T-helper 9 cell (primary cell): ENCODE data around the gene MAPK6.
A peak's percentile ranks its signal among the peaks of the same experiment; 100 is the strongest.
"Not testable (repeated sequence)": the region's sequence is repeated elsewhere in the genome, so short reads cannot be mapped to it uniquely, and the experiment has no call there.

Experiments
- DNase-seq: peaks from one replicate; pipeline ENCODE4 v3.0.0-alpha.2; 2020

MAPK6 gene

DNA sequence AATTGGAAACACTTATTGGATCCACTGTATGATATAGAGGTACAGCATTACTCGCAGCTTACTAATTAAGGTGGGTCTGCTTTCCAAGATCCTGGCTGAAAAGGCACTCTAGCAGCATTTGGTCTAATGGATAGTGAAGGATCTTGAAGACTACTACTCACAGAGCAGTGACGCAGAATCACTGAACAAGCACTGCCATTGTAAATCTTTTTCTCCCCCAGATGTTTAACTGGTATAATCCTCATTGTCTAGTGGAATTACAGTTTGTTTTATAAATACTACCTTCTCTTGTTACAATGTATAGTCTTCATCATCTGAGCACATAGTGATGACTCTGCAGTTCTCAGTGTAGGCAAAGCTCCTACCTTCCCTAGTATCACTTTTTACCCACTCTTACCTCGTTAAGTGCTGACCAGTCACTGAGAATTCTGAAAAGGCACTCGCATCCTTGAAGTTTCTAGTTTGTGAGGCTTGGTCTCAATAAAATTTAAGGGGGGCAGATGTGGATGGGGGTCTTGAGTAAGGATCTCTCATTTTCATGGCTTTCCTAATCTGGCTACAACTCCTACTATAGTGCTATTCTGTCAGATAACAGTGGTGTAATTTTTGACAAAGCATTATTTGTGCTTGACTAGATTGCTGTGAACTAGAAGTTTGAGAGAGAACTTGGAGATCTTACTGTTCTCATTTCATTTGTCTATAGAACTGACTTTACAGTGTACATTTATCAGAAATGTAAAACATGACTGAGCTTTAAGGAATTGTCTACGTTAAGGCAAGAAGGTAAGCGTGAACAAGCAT is 23.2 kb downstream of the MAPK6 start:
- no peak for DNase-seq

DNA sequence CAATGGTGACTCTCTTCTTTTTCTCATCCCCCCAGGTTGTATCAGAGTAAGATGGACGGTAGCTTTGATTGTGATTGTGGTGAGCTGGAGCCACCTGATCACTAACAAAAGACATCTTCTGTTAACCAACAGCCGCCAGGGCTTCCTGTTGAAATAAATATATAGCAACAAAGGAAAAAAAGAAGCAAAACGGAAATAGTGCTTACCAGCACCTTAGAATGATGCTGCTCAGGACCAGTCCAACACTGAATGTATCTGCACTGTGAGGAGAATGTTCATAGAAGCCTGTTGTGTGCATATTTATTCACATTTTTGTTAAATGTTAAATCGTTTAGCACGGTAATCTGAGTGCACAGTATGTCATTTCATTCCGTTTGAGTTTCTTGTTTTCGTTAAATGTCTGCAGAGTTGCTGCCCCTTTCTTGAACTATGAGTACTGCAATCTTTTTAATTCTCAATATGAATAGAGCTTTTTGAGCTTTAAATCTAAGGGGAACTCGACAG is 26.8 kb downstream of the MAPK6 start:
- peak; percentile 8 for DNase-seq

DNA sequence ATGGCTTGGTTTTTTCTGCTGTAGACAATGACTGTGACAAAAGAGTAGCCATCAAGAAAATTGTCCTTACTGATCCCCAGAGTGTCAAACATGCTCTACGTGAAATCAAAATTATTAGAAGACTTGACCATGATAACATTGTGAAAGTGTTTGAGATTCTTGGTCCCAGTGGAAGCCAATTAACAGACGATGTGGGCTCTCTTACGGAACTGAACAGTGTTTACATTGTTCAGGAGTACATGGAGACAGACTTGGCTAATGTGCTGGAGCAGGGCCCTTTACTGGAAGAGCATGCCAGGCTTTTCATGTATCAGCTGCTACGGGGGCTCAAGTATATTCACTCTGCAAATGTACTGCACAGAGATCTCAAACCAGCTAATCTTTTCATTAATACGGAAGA is 27.5 kb downstream of the MAPK6 start:
- DNase-seq, result not testable (repeated sequence)

DNA sequence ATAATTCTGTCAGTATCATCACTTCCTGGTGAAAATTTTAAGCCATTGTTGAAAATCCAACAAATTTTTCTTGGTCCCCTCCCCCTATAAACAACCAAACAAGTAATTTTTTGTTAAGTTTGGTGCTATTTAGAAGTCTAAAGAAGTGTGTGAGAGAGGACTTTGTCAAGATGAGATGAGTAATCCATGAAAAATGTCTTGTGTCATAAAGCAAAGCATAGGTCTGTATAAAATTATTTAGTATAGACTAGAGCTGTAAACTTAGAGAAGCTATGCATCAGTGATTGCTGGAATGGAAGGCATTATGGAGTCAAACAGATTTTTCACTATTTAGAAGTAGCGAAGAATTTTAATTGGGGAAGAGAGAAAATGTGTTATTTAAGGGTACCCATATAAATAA is 31.4 kb downstream of the MAPK6 start:
- DNase-seq, result no peak

DNA sequence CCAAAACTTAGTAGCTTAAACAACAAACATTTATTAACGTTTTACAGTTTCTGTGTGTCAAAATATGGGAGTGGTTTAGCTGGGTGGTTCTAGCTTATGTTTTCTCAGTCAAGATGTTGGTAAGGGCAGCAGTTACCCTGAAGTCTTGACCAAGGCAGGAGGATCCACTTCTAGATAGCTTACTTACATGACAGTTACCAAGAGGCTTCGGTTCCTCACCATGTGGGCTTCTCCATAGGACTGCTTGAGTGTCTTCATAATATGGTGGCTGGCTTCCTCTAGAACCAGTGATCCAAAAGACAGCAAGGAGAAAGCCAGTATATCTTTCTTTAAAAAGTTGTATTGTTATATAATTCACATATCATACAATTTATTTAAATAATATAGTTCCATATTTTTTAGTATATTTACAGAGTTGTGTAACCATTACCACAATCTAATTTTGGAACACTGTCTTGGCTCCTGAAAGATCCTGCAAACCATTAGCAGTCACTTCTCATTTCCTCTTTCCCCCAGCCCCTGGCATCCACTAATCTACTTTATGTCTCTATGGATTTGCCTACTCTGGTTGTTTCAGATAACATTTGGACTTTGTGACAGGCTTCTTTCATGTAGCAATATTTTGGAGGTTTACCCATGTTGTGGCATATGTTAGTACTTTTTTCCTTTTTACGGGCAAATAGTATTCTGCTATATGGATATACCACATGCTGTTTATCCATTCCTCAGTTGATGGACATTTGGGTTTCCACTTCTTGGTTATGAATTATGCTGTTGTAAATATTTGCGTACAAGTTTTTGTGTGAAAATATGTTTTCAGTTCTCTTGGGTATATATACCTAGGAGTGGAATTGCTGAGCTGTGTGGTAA is 33.3 kb downstream of the MAPK6 start:
- DNase-seq, result no peak

DNA sequence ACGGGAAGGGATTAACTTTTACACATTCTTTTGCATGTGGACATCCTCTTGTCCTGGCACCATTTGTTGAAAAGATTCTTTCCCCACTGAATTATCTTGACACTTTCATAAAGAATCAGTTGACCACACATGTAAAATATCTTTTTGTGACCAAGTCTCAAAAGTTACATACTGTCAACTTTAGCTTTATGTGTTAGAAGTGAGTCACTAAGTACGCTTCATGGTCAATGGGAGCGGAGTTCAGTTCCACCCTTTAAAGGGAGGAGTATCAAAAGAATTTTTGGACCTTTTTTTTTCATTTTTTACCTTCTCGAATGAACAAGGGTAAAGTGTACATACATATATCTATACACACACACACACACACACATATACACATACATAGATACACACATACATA is 35.4 kb downstream of the MAPK6 start:
- no peak for DNase-seq

DNA sequence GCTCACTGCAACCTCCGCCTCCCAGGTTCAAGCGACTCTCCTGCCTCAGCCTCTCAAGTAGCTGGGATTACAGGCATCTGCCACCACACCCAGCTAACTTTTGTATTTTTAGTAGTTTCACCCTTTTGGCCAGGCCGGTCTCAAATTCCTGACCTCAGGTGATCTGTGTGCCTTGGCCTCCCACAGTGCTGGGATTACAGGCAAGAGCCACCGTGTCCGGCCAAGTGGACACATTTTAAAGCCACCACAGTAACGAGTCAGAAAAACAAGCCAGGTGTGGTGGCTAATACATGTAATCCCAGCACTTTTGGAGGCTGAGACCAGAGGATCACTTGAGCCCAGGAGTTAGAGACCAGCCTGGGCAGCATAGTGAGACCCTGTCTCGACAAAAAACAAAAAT is 35.8 kb downstream of the MAPK6 start:
- DNase-seq, result not testable (repeated sequence)

DNA sequence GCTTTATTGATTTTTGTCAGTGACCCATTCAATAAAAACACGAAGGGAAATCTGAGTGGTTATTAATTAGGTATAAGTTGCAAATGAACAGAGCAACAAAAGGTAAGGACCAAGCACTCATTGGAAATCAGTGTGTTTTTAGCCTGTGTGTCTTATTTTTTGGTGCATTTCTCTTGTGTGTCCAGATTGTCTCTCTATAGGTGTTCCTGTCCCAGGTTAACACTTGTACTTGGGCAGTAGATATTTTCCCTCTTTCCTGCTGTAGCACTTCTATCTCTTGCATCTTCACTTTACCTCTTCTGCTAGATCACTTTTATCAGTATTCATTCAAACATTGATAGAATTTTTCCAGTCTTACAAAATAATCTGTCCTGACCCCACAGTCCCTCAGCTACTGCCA is 37.0 kb downstream of the MAPK6 start:
- no peak for DNase-seq

DNA sequence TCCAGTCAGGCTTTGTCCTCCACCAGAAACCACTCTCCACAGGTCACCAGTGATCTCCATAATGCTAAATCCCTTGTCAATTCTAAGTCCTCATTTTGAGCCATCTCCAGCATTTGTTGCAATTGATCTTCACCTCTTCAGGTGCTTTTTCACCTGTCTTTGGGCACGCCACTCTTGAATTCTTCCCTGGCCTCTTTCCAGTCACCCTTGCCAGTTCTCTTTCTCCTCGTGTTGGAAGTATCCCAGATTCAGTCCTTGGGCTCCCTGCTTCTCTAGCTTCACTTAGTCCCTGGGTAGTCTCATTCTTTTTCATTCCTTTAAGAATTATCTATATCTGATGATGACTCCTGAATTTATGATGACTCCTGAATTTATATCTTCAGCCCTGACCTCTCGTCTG is 37.5 kb downstream of the MAPK6 start:
- DNase-seq, result no peak

DNA sequence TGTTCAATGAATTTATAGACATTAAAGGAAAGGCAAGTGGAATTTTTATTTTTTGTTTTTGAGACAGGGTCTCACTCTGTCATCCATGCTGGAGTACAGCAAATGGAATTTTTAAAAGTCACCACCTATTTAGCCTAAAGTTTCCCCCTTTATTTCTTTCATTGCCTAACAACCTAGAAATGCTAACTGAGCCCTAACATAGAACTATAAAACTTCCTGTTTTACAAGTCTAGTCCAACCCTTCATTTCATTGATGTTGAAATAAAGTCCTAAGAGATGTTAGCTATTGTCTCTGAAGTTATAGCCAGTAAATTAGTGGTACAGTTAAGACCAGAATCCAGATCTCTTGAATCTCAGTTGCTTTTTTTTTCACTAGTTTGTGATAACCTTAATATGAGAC is 39.0 kb downstream of the MAPK6 start:
- no peak for DNase-seq

DNA sequence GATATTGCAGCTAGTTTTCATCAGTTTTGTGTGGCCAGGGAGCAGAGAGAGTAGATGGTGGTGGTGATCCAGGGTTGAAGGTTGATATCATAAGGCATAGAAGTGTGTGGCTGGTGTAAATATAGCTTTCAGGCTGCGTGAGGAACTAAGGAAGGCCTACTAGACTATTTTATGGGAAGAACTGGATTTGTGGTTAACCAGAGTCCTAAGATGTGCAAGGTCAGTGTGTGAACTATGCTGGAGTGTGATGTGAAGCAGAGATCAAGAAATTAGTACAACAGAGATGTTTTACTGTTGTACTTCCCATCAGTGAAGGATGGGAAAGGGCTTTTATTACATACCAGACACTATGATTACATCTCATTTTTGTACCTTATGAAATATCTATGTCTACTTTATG is 41.5 kb downstream of the MAPK6 start:
- DNase-seq, result no peak

DNA sequence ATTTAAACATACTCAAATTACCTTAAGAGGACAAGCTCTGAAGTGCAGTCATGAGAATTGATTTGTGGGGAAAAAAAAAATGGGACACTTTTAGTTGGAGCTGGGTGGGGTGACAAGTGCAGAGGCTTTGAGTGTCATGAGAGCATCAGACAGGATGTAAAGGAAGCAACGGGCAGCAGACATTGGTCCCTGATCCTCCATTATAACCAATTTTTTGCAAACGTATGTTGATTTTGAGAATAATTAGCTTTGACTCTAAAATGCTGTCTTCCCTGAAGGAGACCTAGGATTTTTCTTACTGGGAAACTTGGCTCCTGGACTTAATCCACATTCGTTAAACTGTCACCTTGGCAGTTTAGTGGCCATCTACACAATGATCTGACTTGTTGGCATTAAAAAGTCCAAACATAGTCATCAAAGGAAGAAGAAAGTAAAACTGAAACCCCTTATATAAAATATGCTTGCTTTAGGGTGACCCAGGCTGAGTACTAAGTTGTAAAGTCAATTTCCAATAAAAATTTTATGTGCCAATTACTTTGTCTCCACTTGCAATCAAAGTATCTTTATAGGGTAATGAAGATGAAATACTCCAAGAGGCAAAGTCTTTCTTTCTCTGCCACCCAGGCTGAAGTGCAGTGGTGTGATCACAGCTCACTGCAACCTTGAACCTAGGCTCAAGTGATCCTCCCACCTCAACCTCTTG is 48.0 kb downstream of the MAPK6 start:
- DNase-seq, result no peak

DNA sequence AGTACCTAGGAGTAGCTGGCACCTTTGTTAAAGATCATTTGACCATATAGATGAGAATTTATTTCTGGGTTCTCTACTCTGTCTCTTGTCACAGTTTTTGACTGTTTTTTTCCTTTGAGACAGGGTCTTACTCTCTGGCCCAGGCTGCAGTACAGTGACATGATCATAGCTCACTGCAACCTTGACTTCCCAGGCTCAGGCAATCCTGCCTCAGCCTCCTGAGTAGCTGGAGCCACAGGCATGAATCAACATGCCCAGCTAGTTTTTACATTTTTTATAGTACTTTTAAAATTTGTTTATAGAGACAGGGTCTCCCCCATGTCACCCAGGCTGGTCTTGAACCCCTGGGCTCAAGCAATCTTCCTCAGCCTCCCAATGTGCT is 48.5 kb downstream of the MAPK6 start:
- DNase-seq, result no peak

DNA sequence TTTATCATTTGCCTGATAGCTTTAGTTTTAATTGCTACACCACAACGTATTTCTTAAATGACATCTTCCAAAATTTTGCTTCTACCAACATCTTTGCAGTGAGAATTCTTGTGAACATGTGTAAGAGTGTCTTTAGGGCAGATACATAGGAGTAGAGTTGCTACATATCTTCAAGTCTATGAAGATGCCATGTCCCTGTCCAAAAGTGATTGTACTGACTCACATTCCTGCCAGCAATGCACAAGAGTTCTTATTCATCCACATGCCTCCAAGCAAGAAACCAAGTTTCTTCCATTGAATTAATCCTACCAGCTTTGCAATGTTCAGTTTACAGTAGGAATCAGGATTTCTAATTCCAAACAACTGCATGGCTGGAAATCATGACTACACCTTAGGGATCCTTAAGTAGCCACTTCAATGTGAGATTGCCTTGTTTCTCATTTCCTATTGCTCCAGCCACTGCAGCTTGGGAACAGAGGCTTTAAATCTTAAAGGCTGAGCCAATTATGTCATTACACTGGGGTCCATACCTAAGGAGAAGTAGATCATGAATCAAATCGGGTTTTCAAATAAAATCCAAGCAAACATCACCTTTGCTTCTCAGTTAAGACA is 49.1 kb downstream of the MAPK6 start:
- DNase-seq, result no peak

DNA sequence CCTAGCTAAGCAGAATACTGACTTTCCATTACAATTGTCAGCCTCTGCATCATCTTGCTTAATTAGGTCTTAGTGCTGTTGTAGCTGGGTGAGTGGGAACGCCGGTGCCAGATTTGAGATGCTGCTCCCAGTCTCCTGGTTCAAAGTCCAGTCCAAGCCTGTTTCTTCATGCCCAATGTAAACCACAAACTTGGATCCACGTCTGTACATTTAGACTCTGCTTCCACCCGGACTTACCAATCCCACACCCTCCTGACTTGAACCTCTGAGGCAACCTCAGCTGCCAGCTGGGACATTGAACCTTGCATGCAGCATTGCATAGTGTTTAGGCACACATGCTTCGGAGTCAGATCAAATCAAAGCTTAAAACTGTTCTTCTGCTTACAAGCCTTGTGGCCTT is 50.5 kb downstream of the MAPK6 start:
- no peak for DNase-seq

DNA sequence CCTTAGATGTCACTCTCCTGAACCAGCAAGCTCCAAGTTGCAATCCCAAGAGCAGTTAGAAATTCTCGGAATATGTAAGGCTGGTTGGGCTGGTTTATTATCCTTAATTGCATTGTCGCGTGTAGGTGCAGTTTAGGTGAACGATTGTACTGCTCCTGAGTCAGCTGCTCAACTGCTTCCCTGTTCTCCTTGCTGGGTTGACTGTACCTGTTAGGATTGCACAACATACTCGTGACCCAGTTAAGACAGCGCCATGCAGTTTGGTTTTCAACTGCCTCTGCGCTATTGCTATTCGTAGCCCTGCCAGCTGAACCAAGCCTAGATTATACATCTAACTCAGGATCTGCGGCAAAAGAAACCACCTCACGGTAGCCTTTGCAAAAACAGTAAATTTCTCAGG is 52.6 kb downstream of the MAPK6 start:
- no peak for DNase-seq

DNA sequence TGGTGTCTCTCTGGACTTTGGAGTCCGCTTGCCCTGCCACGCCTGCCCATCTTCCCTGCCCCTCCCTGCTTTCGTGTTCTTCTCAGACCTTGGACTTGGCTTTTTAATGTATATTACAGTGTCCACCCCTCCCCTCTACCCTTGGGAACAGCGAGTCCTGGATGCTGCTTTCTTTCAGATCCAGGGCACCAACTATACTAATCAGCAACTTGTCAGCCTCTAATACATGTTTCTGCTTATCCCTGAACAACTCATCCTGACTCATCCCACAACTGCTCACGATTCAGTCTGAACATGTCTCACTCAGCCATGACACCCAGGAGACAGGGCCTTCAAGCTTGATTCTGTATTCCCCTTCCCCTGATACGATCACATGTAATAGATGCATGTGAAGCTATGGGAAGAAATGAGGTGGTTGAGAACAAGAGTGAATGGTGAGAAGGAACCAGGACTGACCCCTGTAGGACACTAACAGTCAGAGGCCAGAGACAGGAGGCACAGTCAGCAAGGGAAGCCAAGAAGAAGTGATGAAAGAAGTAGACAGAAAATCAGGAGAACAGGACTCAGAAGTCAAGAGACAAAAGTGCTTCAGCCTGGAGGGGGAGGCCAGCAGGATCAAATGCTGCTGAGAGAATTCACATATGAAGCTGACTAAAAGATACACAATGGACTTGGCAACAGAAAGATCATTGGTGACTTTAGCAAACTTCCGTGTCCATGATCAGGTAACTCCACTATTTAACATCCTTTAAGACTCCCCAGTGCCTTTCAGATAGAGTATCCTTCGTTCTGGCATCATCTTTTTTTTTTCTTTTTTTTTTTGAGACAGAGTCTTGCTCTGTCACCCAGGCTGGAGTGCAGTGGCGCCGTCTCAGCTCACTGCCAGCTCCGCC is 58.1 kb downstream of the MAPK6 start:
- DNase-seq, result no peak

DNA sequence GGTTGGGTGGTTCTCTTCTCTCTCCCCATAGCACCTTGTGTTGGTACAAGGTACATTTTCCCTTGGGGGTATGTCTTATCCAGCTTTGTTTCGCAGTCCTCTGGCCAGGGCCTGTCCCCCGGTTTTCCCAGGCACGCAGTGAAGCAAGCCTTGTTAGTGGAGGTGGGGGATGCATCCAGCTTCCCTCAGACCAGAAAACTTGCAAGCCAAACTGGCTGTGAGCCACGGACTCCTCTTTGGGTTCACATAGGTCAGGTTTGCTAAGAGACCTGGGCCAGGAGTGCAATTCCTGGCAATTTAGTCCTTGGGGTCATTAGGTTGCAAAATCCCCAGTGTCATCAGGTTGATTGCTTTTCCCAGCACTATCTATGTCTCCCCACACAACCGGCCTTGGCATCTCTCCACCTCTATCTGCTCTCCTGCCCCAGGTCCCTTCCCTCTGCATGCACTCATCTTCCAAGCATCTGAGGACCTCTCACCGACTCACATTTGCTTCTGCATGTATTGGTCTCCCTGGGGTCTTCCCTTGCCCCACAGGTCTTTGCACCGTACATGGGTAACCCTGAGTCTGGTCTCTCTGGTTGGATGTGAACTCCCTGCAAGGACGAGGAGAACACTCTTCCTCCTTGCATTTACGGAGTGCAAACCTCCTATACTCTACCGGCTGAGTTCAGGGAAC is 59.3 kb downstream of the MAPK6 start:
- no peak for DNase-seq

DNA sequence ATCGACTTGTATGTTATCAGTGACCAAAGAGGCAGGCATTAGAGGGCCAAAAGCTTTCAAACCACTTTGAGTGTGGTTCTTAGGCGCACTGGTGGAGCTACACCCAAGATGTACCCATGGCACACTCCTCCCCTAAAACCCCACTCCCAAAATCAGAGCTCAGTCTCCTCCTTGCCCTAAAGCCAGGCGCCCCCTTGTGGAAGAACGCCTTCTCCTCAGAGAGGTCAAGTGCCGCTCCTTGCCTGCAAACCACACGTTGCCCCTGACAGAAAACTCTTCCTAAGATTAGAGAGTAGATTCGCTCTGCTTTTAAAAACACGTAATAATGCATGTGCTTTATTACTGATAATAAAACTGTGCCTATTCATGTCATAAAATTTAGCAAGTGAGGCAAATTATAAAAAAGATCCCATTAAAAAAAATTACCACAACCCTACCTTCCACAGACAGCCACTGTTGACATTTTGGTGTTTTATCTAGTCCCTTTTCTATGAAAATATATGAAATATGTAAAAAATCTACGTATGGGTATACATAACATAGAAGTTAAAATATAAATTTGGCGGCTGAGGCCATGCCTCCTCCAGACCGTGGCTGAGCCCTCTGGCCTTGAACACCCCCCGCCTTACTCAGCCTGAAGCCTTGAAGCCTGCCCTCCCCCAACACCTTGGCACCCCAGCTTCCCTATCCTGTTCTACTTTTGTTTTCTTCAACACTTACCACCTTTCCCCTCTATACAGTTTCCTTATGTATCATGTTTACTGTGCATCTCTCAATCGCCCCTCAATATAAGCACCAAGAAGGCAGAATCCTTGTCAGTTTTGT is 60.1 kb downstream of the MAPK6 start:
- DNase-seq, result peak; percentile 89

DNA sequence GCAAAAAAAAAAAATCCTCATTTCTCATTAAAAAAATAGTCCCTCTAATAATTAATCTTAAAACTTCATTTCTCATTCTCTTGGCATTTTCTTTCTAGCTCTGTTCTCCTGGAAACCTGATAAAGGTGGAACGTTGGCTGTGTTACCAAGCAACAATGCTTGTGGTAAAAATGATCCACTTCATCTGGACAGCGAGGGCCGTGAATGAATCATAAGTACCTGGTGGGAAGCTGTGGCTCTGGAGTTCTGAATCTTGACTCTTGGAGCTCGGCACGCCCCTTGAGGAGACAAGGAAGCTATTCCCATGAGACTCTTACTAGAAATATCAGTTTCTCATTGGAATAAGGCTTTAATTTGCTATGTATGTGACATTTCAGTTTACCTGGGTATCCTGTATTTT is 61.0 kb downstream of the MAPK6 start:
- no peak for DNase-seq
